T-helper 2 cell (primary cell): ENCODE measurements around the gene LYRM9.
"Not testable (repeated sequence)": the region's sequence is repeated elsewhere in the genome, so short reads cannot be mapped to it uniquely, and the experiment has no call there.

Experiments used
- DNase-seq, 5 experiments: peaks; one replicate each; pipeline versions ENCODE4 v3.0.0 to v3.0.0-alpha.2; 2012 to 2022

Gene LYRM9

DNA sequence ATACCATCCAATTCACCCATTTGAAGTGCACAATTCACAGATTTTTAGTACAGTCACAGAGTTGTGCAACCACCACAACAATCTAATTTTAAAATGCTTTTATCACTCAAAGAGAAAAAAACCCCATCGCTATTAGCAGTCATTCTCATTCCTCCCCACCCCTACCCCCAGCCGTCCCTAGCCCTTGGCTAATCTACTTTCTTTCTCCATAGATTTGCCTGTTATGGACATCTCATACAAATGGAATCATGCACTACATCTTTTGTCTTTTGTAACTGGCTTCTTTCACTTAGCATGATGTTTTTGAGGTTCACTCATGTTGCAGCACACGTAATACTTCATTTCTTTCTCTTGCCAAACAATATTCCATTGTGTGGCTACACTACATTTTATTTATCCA lies 20.4 kb downstream of the LYRM9 start:
- DNase-seq, result no peak

DNA sequence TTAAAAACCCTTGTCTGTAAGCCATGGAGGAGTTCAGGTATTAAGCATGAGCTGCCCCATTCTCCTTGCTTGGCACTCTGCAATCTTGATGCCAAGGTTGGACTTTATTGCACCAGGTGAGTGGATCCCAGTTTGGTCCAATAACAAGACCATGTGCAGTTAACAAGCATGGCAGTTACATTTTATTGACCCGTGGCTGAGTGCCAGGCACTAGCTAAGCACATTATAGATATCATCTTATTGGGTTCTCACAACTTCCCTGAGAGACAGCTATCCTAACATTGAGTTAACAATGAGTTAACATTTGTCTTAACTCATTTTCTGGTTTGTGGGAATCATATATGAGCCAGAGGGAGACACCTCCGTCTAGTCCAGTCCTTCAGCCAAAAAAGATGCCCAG lies 21.8 kb downstream of the LYRM9 start:
- no peak for DNase-seq

DNA sequence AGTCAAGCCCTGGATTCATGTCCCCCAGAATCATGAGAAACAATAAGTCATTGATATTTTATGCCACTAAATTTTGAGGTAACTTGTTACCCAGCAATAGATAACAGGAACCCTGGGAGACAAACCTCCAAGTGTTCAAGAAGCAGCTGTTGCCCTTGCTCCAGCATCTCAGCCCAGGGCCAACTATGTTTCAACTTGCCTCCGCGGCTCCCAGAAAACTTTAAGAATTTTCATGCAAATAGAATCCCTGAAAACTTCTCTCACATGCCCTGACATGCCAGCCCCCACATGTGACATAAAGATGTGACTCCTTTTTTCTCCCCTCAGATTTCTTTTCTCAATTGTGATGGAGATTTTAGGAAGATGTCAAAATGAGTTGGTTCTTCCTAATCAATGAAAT lies 22.8 kb downstream of the LYRM9 start:
- DNase-seq, result no peak

DNA sequence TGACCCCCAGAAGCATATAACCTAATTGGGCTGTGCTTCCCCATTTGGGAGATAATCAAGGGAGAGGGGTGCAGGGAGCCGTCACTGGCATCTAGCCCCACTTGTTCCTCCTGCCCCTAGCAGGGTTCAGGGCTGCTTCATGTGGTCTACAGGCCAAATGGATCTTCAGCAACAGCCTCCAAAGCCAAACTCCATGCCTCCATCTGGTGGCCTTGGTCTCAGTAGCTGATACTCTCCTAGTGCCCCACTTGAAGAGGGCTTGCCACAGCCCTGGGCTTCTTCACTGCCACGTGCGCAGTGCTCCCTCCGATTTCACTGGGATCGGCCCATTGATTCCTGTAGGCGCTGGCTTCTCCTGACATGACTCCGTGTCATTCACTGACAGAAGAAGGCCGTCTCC lies 24.6 kb downstream of the LYRM9 start:
- DNase-seq, result no peak

DNA sequence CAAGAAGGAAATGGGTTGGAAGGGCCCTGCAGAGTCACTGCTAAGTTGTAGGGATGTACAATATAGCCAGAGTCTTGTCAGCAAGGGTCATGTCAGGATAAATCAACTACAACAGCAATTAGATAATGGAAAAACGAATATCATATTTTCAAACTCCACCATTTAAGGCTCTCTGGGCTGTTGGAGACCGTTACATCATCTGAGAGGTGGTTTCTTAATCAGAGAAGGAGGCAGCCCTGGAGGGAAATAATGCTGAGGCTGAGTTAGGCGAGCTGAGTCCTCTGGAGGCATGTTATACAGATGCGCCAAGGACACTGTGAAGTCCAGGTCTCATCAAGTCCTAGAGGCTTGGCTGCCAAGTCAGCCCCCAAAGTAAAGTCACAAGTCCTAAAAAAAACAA lies 30.3 kb downstream of the LYRM9 start:
- DNase-seq, result no peak

DNA sequence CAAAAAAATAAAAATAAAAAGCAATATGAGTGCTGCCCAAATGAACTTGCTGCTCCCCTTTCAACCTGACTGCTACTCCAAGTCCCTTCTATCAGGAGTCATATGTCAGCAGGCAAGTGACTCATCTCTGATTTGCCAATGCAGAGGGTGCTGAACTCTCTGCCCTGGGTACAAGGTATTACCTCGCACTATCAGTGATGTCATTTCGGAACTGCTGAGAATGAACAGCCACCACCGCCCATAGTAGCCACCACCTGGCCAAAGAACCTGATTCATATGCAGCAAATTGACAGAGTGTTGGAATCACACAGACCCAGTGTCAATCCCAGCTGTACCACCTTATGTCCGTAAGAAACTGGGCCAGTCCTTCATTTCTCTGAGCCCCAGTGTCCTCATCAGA lies 31.2 kb downstream of the LYRM9 start:
- DNase-seq, result no peak

DNA sequence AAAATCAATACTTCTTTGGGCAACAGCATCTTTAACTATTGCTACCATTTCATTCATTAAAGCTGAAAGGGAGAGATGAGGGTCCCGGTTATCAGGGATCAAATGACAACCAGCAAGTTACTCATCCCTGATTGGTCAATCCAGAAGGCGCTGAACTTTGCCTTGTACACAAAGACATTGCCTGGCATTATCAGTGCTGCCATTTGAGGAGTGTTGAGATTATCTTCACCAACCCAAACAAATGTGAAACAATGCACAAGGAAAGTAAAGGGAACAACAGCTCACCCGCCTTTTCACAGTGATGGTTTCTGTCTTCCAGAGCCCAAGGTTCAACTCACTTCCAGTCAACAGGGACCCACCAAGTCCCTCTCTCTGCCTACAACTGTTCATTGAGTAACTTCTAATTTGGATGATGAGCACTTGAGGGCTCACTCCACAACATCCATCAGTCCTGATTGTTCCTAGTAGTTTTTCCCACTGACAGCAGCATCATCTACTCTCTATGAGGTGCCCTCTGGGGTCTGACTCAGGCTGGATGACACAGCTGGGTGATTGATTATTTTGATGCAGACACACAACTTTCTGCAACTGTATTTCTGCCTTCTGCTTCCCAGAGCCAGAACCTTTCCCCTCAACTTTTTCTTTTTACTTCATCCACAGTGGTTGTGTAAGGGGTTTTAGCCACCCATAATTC lies 32.0 kb downstream of the LYRM9 start:
- no peak for DNase-seq

DNA sequence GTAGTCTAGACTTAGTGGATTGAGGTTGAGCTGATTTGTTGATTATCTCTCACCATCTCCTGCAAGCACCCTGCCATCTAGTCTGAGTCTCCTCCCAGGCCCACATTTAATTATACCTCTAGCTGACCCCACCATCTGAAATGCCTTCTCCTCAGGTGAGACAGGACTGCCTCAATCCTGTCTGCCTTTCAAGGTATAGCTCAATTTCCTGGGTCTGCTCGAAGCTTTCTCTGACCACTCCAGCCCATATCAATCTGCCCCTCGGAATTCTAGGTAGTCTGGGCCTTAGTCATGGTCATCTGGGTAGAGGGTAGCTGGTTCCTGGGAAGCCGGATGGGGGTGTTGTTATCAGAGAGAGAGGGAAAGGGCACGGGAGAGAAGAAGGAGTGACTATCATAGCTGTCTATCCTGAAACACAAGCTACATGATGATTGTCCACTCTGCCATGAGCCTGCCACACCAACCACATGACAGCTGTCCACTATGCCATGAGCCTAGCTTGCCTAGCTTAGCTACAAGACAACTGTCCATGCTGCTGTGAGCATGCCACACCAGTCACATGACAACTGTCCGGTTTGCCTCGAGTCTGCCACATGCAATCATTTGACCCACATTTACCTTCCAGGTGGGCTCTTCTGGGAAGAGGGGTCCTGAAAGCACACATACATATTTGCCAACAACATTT lies 34.4 kb downstream of the LYRM9 start:
- DNase-seq, result no peak

DNA sequence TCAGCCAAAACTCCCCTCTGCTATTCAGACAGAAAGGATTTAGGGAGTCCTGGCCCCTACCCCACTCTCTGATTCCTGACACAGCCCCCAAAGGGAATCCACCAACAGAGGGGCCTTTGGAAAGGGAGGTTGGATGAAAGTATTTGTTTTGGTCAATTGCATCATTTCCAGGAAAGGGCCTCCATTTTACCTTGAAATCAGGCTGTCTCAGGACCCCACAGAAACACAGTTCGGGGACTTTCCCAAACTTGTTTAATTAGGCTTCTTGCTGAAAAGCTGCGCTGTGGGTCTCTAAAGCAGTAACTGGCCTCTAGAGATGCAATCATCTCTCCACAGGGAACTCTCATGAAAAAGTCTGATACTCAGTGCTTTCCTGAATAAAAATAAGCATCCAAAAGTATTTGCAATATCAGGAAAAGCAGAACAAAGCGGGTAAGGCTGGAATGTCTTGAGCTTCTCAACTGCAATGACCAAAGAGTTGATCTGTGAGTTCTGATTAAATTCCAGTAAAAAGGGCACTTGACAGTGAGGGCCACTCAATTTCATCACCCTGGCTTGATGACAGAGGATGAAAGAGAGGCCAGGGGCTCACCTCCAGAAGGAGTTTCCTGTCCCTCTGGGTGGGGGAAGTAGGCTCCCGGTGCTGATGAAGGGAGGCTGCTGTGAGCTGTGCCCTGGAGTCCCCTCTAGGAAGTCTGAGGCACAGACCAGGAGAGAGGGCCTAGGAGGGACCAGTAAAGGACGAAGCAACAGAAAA lies 36.3 kb downstream of the LYRM9 start:
- no peak for DNase-seq

DNA sequence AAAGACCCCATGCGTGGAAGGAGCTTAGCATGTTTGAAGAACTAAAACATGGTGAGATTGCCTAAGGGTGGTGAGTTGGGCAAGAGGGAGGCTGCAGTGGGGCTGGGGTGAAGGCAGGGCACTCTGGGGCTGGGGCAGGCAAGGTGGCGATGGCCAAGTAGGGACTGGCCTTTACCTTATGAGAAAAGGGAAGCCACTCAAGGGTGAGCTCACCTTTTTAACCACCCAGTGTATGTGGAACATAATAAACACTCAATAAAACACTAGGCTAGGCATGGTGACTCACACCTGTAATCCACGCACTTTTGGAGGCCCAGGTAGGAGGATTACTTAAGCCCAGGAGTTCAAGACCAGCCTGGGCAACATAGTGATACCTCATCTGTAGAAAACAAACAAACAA lies 37.7 kb downstream of the LYRM9 start:
- DNase-seq, result no peak

DNA sequence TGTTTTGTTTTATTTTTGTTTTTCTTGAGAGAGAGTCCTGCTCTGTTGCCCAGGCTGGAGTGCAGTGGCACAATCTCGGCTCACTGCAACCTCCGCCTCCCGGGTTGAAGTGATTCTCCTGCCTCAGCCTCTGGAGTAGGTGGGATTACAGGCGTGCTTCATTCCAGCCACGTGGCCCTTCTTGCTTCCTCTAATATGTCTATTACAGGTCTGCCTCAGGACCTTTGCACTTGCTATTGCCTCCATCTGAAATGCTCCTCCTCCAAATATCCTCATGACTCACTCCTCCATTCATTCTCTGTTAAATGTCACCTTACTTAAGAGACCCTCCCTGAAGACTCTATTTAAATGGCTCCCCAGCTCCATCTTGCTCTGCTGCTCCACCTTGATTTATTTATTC lies 39.0 kb downstream of the LYRM9 start:
- no peak for DNase-seq

DNA sequence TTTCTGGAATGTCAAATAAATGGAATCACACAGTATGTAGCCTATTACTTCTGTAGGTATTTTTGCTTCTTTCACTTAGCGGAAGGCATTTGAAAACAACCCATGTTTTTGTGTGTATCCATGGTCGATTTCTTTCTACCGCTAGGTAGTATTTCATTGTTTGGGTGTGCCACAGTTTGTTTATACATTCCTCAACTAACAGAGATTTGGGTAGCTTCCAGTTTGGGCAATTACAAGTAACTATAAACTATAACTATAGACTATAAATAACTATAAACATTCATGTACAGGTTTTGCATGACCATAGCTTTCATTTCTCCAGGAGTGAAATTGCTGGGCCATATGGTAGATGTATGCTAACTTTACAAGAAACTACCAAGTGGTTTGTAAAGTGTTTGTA lies 40.1 kb downstream of the LYRM9 start:
- DNase-seq, result no peak

DNA sequence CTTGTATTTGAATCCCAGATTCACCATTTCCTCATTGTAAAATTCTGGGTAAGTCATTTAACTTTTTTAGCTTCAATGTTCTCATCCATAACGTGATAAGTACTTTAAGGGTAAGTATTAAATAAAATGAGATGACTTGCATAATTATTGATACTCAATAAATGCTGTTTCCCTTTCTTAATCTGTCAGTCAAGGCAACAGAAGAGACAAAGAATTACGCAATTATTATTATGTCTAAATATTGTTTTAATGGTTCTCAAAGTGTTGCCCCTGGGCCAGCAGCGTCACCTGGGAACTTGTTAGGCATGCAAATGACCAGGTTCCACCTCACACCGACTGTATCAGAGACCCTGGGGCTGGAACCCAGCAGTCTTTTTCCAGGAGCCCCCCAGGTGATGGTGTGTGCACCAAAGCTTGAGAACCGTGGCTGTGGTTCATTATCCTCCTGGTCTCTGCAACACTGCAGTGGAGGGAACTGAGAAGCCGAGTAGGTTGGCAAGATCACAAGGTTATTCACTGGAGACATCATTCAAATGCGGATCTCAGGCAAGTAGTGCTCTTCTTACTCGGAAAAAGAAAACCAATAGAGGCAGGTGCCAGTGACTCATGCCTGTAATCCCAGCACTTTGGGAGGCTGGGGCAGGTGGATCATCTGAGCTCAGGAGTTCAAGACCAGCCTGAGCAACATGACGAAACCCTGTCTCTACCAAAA lies 43.5 kb downstream of the LYRM9 start:
- no peak for DNase-seq

DNA sequence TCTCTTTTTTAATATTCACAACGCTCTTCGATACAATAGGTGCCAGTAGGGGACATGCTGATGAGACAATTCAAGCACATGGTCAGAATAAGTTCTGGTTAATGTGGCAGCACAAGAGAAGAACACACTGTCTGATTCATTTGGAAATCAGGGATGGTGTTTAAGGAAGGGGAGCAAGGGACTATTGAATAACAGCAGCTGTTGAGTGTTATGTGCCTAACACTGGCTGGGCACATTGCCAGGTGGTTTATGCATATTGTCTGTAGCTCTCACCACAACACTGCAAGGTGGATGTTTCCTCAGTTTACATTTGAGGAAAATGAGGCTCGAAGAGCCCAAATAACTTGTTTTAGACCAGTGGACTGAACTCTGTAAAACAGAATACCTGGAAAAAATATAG lies 44.2 kb downstream of the LYRM9 start:
- no peak for DNase-seq

DNA sequence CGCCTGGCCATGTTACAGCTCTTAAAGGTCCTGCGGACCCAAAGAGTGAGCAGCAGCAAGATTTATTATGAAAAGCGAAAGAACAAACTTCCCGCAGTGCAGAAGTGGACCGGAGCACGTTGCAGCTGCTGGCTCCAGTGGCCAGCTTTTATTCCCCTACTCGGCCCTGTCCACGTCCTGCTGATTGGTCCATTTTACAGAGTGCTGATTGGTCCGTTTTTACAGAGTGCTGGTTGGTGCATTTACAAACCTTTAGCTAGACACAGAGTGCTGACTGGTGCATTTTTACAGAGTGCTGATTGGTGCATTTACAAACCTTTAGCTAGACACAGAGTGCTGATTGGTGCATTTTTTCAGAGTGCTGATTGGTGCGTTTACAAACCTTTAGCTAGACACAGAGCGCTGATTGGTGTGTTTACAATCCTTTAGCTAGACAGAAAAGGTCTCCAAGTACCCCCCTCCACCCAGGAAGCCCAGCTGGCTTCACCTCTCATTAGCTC lies 46.3 kb downstream of the LYRM9 start:
- DNase-seq, result not testable (repeated sequence)

DNA sequence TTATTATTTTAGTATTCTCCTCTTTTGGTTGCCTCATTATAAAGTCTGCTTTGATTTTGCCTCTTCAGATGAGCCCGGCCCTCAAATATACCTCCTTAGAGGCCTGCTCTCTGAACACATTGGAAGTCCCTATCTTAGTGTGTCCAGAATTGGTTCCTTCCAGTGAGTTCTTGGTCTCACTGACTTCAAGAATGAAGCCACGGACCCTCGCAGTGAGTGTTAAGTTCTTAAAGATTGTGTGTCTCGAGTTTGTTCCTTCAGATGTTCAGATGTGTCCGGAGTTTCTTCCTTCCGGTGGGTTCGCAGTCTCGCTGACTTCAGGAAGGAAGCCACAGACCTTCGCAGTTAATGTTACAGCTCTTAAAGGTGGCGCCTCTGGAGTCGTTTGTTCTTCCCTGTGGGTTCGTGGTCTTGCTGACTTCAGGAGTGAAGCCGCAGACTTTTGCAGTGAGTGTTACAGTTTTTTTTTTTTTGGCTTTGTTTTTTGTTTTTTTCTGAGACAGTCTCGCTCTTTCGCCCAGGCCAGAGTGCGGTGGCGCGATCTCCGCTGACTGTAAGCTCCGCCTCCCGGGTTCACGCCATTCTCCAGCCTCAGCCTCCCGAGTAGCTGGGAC lies 47.0 kb downstream of the LYRM9 start:
- DNase-seq, result peak in 2 of 5 experiments; percentile 68 to 71

DNA sequence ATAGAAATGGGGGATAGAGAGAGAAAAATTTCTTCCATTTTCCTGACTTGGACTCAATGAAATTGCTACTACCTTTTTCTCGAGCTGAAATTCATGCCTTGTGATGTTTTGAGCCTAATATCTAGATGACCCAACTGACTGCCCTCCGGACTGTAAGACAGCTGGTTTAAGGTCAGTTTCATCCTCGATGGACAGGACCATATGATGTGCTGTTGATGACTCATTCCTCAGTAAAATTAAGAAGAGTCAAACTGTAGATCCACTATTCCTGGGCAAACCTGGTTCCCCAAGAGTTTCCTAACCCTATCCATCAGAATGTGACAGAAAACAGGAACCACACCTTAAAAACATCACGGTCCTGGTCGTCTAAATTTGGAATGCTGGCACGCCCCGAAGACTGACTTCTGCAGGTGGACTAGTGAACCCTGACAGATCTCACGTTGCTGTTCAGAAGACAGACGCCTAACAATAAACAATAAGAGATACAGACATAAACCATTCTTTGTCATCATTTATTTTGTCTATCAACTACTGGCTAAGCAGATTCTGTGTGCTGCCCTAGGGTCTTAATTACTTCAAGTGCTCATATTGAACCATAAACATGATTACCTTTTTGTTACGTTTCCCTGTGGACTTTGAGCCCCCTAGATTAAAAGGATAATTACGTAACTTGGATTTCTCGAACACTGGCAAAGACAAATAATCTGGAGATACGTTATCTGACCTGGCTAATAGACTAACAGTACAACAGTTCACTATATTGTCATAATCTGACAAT lies 47.7 kb downstream of the LYRM9 start:
- no peak for DNase-seq

DNA sequence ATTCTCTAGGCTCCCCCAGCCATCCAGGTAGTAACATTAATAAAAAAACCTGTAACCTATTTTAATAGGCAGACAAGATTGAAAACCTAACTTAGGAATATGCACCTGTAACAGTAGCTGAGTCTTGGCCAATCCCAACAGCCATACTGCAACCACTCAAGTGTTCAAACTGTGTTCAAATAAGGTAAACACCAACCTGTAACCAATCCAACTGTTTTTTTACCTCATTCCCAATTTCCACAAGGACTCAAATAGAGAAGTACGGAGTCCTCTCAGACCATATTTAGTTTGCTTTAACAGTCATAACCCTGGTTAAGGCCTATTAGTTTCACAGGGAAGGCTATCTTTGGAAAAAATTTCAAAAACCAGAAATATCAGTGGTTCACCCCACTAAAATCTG lies 52.5 kb downstream of the LYRM9 start:
- no peak for DNase-seq

DNA sequence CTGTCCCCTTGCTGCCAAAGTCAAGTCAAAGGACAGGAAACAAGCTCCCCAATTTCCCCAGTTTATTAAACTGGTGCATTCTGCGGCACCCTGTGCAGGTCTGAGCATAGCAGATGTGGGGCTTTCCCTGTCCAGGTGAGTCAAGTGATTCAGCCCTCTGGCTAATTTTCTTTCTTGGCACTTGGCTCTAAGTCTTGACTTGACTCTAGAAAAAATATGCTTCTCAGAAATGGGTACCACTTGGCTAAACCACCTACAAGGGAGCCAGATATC lies 52.8 kb downstream of the LYRM9 start:
- DNase-seq, result not testable (repeated sequence)

DNA sequence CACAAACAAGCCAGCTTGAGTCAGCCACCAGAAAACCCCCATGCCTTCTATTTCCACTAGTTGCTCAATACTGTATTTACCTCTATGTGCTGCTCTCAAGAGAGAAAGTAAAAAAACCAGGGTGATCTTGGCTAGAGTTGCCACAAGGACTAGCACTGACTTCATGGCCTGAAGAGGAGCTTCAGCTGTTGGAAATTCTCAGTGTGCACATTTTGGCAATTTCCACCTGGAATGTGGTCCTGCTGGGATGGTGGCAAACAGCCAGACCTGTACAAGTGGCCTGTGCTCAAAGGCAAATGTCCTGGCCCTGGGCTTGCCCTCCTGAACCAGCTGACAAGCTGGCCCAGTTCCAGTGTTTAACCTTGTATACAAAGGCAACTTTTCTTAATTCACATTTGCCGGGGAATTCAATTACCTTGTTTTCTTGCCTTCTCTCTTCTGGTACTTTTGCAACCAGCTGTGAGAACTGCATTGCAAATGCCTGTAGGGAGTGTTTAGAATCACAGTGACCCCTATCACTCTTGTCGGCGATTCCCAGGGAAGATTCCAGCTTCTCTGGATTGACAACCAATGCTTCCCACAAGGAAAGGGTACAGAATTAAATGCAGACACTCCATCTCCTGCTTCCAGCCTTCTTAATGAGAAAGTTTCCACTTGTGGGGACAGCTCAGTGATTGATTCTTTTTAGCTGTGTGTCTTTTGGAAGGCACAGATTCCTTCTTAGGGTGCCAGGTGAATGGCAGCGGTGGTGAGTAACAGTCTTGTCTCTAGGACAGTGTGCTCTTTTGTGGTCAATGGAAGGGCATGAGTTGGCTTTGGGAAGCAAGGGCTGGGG lies 53.4 kb downstream of the LYRM9 start:
- not testable (repeated sequence) for DNase-seq

DNA sequence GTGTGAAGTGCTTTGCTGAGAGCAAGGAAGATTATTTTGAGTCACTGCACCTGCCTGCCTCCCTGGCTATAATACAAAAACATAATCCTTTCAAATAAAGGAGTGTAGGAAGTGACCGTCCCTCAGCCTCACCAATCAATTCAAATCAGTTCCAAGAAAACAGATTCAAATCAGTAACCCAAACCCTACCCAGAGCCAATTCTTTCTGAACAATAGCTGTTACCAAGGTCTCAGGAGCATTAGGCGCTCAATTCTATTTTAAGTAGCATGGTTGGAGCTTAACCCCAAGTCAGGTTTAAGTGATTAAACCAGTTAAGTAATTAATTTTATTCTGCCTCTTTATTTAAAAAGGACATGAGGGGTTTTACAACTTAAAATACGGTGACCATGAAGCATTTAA lies 54.6 kb downstream of the LYRM9 start:
- DNase-seq, result not testable (repeated sequence)
